ENCODE results near the gene POLR2E.

DNA sequence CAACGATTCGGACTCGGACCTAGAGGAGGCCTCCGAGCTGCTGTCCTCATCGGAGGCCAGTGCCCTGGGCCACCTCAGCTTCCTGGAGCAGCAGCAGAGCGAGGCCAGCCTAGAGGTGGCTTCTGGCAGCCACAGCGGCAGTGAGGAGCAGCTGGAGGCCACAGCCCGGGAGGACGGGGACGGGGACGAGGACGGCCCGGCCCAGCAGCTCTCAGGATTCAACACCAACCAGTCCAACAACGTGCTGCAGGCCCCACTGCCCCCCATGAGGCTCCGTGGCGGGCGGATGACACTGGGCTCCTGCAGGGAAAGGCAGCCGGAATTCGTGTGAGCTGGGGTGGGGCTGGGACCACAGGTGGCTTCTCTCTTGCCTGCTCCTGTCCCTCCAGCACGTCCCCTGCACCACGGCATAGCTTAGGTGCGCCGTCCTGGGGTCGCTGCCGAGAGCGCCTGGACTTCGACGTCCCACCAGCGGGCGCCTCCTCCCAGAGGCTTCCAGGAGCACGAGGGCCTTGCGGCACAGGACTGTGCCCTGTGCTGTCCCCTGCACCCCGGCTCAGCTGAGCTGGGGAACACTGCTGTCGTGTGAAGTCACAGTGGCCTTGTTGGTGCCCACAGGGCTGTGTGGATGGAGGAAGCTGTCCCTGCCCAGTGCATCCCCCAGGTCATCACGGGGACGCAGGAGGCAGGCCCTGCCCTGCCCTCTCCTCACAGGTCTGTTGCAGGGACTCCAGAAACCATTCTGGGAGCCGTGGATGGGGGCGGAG is 9.3 kb downstream of the POLR2E start:
- TF ChIP-seq, protein P1, sequence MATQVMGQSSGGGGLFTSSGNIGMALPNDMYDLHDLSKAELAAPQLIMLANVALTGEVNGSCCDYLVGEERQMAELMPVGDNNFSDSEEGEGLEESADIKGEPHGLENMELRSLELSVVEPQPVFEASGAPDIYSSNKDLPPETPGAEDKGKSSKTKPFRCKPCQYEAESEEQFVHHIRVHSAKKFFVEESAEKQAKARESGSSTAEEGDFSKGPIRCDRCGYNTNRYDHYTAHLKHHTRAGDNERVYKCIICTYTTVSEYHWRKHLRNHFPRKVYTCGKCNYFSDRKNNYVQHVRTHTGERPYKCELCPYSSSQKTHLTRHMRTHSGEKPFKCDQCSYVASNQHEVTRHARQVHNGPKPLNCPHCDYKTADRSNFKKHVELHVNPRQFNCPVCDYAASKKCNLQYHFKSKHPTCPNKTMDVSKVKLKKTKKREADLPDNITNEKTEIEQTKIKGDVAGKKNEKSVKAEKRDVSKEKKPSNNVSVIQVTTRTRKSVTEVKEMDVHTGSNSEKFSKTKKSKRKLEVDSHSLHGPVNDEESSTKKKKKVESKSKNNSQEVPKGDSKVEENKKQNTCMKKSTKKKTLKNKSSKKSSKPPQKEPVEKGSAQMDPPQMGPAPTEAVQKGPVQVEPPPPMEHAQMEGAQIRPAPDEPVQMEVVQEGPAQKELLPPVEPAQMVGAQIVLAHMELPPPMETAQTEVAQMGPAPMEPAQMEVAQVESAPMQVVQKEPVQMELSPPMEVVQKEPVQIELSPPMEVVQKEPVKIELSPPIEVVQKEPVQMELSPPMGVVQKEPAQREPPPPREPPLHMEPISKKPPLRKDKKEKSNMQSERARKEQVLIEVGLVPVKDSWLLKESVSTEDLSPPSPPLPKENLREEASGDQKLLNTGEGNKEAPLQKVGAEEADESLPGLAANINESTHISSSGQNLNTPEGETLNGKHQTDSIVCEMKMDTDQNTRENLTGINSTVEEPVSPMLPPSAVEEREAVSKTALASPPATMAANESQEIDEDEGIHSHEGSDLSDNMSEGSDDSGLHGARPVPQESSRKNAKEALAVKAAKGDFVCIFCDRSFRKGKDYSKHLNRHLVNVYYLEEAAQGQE (IDR thresholded peaks at IDR 0.05; ENCODE audit: insufficient read depth in 1 of 2, low read depth in 2 of 2, low read length in 2 of 2): no peak
- TF ChIP-seq POLR2AphosphoS5 (IDR thresholded peaks at IDR 0.05; ENCODE audit: low read depth, low read length) (no peak; the same call in none of the 2 replicates), FOXP2 (optimal IDR thresholded peaks at IDR 0.05; ENCODE audit: borderline replicate concordance, extremely low read depth, extremely low read length, insufficient read depth) (no peak), SIN3A (IDR thresholded peaks at IDR 0.05; ENCODE audit: borderline replicate concordance, insufficient read depth, low read length) (no peak)
